Stimulated activated naive CD8-positive, alpha-beta T cell treated with anti-CD3 and anti-CD28 coated beads, Interleukin-15, Interleukin-2, amounts not matched to agents 100 ng/mL and 50 ng/mL, for 24 hours (primary cell): ENCODE measurements around the gene PCCA.

Experiments used
- H3K27ac Mint-ChIP-seq: one replicate; pipeline ENCODE4 v1.8.0; 2021; ENCODE audit warnings: mild to moderate bottlenecking, mixed read lengths
- H3K27me3 Mint-ChIP-seq: one replicate; pipeline ENCODE4 v1.8.0; 2021; ENCODE audit warnings: mixed read lengths
- H3K36me3 Mint-ChIP-seq: one replicate; pipeline ENCODE4 v1.8.0; 2021; ENCODE audit warnings: low read depth, mixed read lengths
- H3K4me1 Mint-ChIP-seq: one replicate; pipeline ENCODE4 v1.8.0; 2021; ENCODE audit warnings: low read depth, mixed read lengths
- H3K4me3 Mint-ChIP-seq: one replicate; pipeline ENCODE4 v1.8.0; 2021; ENCODE audit warnings: mild to moderate bottlenecking, mixed read lengths
- H3K9me3 Mint-ChIP-seq: one replicate; pipeline ENCODE4 v1.8.0; 2021; ENCODE audit warnings: mixed read lengths

PCCA gene

DNA sequence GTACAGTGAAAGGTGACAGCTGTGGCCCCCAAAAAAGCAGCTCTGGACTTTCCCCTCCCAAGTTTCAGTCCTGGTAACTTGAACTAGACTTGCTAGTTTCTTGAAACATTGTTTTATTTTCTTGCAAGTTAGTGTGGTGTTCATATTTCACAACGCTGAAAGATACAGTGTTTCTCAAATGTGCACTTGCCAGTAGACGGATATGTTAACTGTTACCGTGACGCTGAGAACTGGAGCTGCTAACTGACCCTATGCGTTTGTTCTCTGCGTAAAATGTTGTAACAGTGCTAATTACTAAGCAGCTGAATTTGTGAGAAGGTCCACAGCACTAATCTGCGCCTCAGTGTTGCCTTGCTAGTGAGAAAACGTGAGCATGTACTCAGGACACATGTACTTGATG, 420.1 kb downstream of the PCCA start:
- Mint-ChIP-seq H3K36me3 (no peaks in the 10 kb centered on the region), H3K4me3 (no peak overlapping the region), H3K27me3 (peaks cover 3% of the 10 kb centered on the region), H3K27ac (no peak overlapping the region), H3K9me3 (no peaks in the 10 kb centered on the region), H3K4me1 (peaks cover 16% of the 10 kb centered on the region)

DNA sequence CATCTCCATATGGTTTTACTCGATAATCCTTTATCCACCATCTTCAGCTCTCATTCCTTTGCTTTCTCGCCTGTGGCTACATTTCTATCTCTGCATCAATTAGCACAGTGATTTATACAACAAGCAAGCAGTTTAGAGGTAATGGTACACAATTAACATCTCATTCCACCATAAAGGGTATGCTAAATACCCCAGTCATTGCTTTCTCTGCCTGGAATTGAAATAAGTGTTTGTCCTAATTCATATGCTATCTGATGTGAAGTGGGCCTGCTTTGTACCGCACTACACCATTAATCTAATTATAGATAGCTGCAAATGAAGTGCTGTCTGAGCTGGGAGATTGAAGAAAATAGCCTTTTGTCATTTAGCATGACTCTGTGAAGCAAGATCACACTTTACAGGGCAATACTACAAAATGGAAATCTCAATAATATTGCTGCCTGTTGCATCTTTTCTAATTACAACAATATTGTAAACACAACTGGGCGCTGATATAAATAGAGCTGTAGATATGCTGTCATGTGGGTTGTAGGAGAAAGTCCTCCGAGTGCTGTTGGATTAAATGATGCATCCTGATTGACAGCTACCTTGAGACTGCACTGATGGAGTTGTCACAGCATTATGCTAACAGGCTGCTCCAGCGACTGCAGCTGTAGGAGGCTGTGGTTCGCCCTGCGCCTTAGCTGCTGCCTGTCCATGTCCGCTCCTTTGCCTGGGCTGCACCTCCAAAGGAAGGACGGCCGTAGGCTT, 421.5 kb downstream of the PCCA start:
- Mint-ChIP-seq H3K9me3 (no peaks in the 10 kb centered on the region), H3K27ac (no peak overlapping the region), H3K4me3 (no peak overlapping the region), H3K36me3 (no peaks in the 10 kb centered on the region), H3K27me3 (no peaks in the 10 kb centered on the region), H3K4me1 (peaks cover 22% of the 10 kb centered on the region)

DNA sequence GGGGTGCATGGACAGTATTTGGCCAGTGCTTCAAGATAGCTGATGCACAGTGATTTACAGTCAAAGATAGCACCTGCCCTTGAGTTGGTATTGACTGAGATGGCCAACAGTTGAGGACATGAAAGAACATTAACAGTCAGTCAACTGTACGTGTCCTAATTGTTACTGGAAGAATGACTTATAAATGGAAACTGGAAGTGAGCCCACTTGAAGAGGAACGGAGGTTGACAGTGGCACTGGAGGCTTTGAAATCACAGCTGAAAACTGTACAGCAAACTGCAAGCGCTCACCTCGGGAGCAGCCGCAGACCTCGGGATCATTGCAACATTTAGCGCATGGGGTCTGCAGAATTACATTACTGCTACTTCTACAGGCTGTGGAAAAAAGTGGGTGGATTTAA, 422.6 kb downstream of the PCCA start:
- H3K27me3 Mint-ChIP-seq: no peaks in the 10 kb centered on the region

DNA sequence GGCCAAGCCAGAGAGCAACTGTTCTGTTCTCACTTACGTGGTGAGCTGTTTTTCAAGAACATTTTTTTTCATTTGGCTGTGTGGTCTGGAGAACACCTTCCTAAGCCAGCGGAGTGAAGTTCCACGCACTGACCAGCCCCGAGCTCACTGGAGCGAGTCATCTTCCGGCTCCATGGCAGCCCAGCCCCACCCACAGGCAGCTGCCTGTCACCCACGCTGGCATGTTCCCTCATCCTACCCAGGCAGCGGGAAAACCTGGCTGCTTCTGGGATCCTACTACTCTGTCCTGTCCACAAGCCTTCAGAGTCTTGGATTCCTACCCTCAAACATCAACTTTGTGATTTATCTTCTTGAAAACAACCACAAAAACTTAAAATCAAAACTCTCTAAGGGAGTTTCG, 423.5 kb downstream of the PCCA start:
- Mint-ChIP-seq H3K4me1 (peaks cover 6% of the 10 kb centered on the region), H3K4me3 (no peak overlapping the region), H3K27ac (no peak overlapping the region), H3K9me3 (no peaks in the 10 kb centered on the region), H3K36me3 (no peaks in the 10 kb centered on the region), H3K27me3 (no peaks in the 10 kb centered on the region)

More for the DNA sequence above, 422.6 kb downstream of the PCCA start:
- H3K9me3 Mint-ChIP-seq: no peaks in the 10 kb centered on the region
- H3K27ac Mint-ChIP-seq: no peak overlapping the region
- peaks cover 15% of the 10 kb centered on the region for H3K4me1 Mint-ChIP-seq
- no peaks in the 10 kb centered on the region for H3K36me3 Mint-ChIP-seq
- no peak overlapping the region for H3K4me3 Mint-ChIP-seq

DNA sequence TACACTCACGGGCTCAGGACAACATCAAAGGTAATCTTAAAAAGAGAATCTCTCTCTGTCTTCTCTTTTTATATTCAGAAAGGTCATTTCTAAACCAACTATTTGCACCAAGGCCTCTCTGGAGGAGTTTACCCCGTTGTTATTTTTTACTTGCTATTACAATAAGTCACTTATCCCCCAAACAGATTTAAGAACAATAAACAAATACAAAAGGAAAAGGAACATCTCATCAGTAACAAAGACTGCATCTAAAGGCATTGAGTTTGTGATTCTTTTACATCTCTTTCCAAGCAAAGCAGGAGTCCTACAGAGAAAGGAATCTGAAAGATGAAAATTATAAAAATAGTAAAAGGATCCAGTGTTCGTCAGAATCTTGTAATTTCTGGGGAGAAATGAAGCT, 424.3 kb downstream of the PCCA start:
- Mint-ChIP-seq H3K4me3 (no peak overlapping the region), H3K9me3 (no peaks in the 10 kb centered on the region), H3K27ac (no peak overlapping the region), H3K4me1 (peaks cover 6% of the 10 kb centered on the region), H3K27me3 (no peaks in the 10 kb centered on the region), H3K36me3 (no peaks in the 10 kb centered on the region)

DNA sequence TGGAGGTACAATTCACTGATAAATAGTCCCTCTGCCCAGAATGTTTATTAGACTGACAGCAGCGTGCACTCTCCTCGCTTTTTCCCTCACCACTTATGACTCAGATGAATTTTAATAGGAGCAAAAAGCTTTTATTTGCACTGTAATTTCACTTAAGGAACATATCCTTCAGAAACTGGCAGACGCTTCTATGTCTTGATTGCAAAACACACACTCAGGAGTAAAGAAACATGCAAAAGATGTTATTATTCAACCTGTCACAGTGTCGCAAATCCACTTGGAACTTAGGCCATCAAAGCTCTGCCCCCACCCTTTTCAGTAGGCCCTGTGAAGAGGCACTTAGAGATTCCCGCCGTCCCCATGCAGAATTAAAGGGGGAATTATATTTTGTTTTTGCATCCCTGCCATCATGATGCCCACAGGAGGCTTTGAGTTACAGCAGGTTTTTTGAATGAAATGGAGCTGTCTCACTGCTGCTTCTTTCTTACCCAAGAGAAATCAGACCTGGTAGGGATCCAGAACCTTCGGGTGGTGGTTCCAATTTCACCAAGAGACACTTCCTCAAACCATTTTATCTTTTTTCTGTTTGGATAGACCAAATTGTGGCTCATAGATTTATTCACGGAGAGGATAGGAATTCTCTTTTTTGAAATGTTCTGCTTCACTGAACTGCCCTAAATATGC, 425.2 kb downstream of the PCCA start:
- H3K27ac Mint-ChIP-seq: no peak overlapping the region
- no peaks in the 10 kb centered on the region for H3K9me3 Mint-ChIP-seq
- H3K27me3 Mint-ChIP-seq: no peaks in the 10 kb centered on the region
- no peaks in the 10 kb centered on the region for H3K36me3 Mint-ChIP-seq
- H3K4me3 Mint-ChIP-seq: no peak overlapping the region
- H3K4me1 Mint-ChIP-seq: peaks cover 6% of the 10 kb centered on the region

DNA sequence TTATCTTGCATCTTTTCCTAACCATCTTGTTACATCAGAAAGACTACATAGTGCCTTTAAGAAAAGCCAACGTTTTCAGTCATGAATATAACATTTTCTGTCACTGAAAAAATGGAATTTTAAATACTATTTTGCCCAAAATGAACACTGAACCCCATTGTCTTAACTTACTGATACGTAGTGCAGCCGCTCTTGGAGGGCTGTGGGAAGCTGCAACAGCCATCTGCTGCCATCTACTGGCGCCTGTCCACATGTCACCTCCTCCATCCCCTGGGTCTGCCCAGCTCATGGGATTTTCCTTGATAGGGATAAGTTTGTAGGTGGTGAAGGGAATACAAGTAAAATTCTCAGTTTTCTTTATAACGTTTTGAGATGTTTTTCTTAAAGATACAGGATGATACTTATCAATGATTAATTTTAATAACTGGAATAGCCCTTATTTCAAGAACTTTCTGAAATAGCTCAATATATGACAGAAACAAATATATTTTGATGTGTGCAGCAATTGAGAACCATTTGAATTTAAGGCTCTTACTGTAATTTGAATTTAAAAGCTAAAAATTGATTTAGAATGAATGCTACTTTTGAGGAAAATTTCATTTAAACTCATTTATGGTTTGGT, 426.0 kb downstream of the PCCA start:
- H3K9me3 Mint-ChIP-seq: no peaks in the 10 kb centered on the region
- H3K4me3 Mint-ChIP-seq: no peak overlapping the region
- no peak overlapping the region for H3K27ac Mint-ChIP-seq
- no peaks in the 10 kb centered on the region for H3K27me3 Mint-ChIP-seq
- H3K36me3 Mint-ChIP-seq: no peaks in the 10 kb centered on the region
- peaks cover 6% of the 10 kb centered on the region for H3K4me1 Mint-ChIP-seq

DNA sequence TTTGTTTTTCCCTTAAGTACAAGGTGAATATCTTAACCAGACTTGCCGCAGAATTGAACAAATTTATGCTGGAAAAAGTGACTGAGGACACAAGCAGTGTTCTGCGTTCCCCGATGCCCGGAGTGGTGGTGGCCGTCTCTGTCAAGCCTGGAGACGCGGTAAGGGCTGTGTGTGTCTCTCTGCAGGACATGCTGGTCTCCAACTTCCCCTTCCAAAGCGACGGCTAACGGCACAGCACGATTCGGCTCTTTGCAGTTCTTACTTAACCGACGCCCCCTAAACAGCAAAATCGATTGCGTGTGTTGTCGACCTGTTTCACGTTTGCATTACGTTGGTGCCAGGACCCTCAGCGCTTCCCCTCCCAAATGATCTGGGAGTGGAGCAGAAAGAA, 426.5 kb downstream of the PCCA start:
- H3K36me3 Mint-ChIP-seq: no peaks in the 10 kb centered on the region
- H3K4me3 Mint-ChIP-seq: no peak overlapping the region
- no peaks in the 10 kb centered on the region for H3K27me3 Mint-ChIP-seq
- no peaks in the 10 kb centered on the region for H3K9me3 Mint-ChIP-seq
- no peak overlapping the region for H3K27ac Mint-ChIP-seq
- H3K4me1 Mint-ChIP-seq: peaks cover 6% of the 10 kb centered on the region

DNA sequence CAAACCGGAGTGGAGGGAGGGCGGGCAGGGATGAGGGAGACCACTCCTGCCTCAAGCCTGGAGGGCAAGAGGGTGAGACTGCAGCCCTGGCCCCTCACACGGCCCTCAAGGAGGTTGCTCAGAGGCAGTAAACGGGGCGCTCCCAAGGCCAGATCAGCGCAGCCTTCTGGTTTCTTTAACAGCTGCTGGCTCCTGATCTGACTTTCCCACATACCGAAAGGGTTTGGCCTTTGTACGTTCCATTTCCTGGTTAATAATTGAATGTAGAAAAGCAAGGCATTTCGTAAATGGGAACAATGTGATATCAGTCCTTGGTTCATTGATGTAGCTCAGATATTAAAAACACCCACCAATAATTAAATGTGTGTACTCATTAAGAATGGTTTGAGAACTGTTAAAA, 428.2 kb downstream of the PCCA start:
- H3K27ac Mint-ChIP-seq: no peak overlapping the region
- H3K36me3 Mint-ChIP-seq: no peaks in the 10 kb centered on the region
- no peak overlapping the region for H3K4me3 Mint-ChIP-seq
- peaks cover 15% of the 10 kb centered on the region for H3K4me1 Mint-ChIP-seq
- H3K9me3 Mint-ChIP-seq: no peaks in the 10 kb centered on the region
- no peaks in the 10 kb centered on the region for H3K27me3 Mint-ChIP-seq

DNA sequence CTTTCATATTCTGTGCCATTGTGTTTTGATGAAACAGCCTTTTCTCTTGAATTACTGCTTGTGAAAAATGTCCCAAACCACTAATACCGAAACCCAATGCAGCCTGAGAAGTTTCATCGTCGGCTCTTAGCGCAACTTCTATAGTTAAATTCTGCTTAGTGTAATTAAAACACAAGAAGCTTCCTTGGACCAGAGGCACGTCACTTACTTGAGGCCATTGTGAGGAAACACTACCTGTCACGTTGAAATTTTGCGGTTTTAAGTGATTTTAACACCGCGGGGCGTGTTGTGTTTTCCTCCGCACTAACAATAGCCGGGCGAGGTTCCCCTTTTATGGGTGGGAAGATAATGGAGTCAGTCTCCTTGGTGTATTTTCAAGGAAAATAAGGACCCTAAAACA, 428.8 kb downstream of the PCCA start:
- Mint-ChIP-seq H3K4me3 (no peak overlapping the region), H3K27ac (no peak overlapping the region), H3K36me3 (no peaks in the 10 kb centered on the region), H3K9me3 (no peaks in the 10 kb centered on the region), H3K27me3 (no peaks in the 10 kb centered on the region), H3K4me1 (peaks cover 18% of the 10 kb centered on the region)

DNA sequence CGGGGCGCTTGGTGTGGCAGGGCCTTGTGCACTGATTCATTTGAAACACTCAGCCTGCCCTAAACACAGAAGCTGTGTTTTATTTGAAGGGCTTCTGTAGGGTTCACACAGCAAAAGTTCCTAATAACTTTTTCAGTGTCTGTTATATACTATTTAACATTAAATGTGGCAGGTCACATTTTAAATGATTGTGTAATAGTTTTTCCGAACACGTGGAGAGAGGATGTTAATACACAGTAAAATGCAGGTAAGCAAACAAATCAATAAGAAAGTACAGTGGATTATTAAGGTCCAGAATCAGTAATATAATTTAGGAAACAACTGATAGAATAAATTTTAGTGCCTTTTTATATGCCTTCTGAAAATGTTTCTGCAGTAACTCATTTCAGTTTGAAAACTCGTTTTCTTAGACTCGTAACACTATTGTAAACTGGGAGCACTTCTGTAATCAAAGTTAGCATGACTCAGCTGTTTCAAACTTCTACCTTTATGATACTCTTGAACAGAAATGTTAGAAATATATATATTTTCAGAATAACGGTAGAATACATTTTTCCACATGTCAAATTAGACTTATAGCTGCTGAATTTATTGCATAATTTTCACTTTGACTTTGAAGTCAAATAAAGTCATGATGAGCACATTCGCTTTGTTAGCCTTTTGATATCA, 429.6 kb downstream of the PCCA start:
- no peak overlapping the region for H3K27ac Mint-ChIP-seq
- no peak overlapping the region for H3K4me3 Mint-ChIP-seq
- H3K27me3 Mint-ChIP-seq: no peaks in the 10 kb centered on the region
- H3K9me3 Mint-ChIP-seq: no peaks in the 10 kb centered on the region
- H3K36me3 Mint-ChIP-seq: no peaks in the 10 kb centered on the region
- peaks cover 18% of the 10 kb centered on the region for H3K4me1 Mint-ChIP-seq

DNA sequence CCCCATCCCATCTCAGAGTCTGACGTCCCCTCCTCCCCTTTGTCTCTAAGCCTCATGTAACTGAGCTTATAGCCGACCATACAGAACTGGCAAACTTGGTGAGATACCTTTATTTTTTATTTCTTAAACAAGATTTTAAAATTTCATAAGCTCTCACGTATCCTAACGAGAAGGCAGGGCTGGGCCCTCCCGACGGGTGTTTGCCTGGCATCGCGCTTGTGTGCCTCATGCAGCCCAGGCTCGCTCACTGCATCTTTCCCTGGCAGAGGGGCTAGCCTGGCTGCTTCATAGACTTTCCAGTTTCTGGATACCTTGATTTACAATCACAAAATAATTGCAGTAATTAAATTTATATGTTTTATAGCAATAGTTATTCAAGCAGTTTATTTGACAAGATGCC, 430.7 kb downstream of the PCCA start:
- no peaks in the 10 kb centered on the region for H3K9me3 Mint-ChIP-seq
- H3K36me3 Mint-ChIP-seq: no peaks in the 10 kb centered on the region
- H3K27me3 Mint-ChIP-seq: no peaks in the 10 kb centered on the region
- no peak overlapping the region for H3K4me3 Mint-ChIP-seq
- H3K4me1 Mint-ChIP-seq: peaks cover 14% of the 10 kb centered on the region
- no peak overlapping the region for H3K27ac Mint-ChIP-seq

DNA sequence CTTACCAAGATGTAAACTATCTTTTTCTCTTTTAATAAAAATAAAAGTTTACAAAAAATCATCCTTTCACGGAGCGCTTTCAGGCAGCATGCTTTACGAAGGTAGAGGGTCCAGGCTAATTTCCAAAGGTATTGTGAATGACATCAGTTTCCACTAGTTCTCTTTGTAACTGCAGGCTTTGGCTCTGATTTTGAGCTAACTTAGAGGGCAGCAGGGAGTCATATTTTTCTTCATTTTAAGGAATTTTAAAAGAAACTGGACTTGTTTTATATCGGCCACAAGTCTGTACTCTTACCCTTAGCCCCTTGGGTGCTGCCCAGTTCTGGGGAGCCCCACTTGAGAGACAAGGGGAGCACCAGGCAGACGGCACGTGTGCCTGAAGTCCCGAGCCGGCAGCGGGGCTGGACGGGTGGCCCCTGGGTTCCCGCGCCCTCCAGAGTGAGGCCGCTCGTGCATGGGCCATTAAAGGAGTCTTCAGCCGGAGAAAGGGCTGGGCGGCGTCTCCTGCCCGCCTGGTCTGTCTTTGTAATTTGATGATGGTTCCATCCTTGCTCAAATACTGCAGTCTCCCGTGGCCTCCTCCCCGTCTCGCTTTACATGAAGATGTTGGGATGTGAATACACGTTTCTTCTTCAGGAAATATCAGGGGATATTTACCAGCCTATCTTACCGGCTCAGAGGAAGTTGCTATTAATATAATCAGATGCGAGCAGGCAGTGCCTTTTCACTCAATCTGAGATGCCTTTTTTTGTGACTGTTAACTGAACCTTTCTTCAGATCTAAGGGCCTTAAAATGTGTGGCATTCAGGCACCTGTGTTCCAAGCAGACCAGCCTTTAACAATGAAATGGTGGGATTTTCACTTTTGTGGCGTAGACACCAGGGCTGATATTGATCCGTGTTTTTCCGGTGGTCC, 432.3 kb downstream of the PCCA start:
- Mint-ChIP-seq H3K36me3 (no peaks in the 10 kb centered on the region), H3K4me3 (peak overlapping the region; percentile 45), H3K27ac (peak overlapping the region; percentile 36), H3K27me3 (no peaks in the 10 kb centered on the region), H3K9me3 (no peaks in the 10 kb centered on the region), H3K4me1 (peaks cover 12% of the 10 kb centered on the region)

DNA sequence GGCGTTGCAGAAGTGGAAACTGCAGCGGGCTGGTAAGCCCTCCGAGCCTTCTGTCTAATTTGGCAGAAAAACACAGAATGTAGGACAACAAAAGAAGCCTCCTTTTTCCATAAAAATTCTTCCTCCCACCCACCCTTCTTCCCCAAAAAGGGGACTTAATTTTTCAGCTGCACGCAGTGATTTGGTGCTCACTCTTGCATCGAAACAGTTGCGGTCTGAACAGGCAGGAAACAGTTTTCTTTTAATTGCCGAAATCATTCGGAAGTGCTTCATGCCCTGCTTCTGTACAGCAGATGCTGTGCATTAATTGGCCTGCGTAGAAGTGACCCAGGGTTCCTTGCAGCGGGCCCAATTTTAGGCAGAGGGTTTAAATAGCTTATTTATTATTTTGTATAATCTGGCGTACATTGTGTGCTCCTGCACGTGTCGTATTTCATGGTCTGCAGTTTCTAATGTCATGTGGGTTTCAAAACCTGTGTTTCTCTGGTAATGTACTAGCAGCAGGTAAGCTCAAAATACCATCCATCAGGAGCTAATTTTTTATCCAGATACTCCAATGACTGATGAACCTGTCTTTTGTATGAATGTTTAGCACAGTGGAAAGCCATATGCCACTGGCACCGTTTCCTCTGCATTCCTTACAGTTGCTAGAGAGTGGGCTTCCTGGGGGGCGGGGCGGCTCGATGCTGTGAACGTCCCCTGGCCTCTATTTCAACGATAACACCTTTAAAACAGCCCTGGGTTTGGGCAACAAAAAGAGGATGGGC, 433.1 kb downstream of the PCCA start:
- peak overlapping the region; percentile 45 for H3K4me3 Mint-ChIP-seq
- H3K4me1 Mint-ChIP-seq: peaks cover 12% of the 10 kb centered on the region
- no peak overlapping the region for H3K27ac Mint-ChIP-seq
- H3K27me3 Mint-ChIP-seq: no peaks in the 10 kb centered on the region
- H3K36me3 Mint-ChIP-seq: no peaks in the 10 kb centered on the region
- H3K9me3 Mint-ChIP-seq: no peaks in the 10 kb centered on the region
